Neural cell (in vitro differentiated cells): ENCODE results near the gene CSNK2A3. TPM values are rescaled to one million over a fixed set of nuclear protein-coding genes. Genes with fewer than 3 reads are reported as not detected.

ENCODE experiments used
- H2AFZ ChIP-seq: fragments of 200-600, 300-800 bp; sonication (generic), shearing (Covaris generic); 2 replicates; pipeline ENCODE4 v1.6.0; 2014; ENCODE audit warnings: low read depth, mild to moderate bottlenecking, antibody characterized with exemption, low read length, moderate library complexity
- H3F3A ChIP-seq: fragments of 200-600 bp; shearing (Covaris generic); 2 replicates; pipeline ENCODE4 v1.6.1; 2016; ENCODE audit warnings: mild to moderate bottlenecking, moderate library complexity, mixed read lengths, antibody characterized with exemption, low read length; ENCODE audit not compliant: insufficient read depth, poor library complexity, severe bottlenecking
- H3K27ac ChIP-seq: fragments of 200-600, 300-800 bp; sonication (generic), shearing (Covaris generic); 2 replicates; pipeline ENCODE4 v1.5.1; 2014; ENCODE audit warnings: mild to moderate bottlenecking, low read length, moderate library complexity
- H3K27me3 ChIP-seq: fragments of 300-800, 200-600 bp; sonication (generic), shearing (Covaris generic); 2 replicates; pipeline ENCODE4 v1.6.0; 2014; ENCODE audit warnings: mild to moderate bottlenecking, low read depth, low read length, moderate library complexity; ENCODE audit not compliant: insufficient read depth
- H3K36me3 ChIP-seq: fragments of 300-800, 200-600 bp; sonication (generic), shearing (Covaris generic); 2 replicates; pipeline ENCODE4 v1.5.1; 2014; ENCODE audit warnings: mild to moderate bottlenecking, antibody characterized with exemption, low read length, moderate library complexity; ENCODE audit not compliant: insufficient read depth
- H3K4me2 ChIP-seq: fragments of 300-800, 200-600 bp; sonication (generic), shearing (Covaris generic); 2 replicates; pipeline ENCODE4 v1.6.0; 2014; ENCODE audit warnings: mild to moderate bottlenecking, low read length
- H3K4me3 ChIP-seq: fragments of 300-800, 200-600 bp; sonication (generic), shearing (Covaris generic); 2 replicates; pipeline ENCODE4 v1.5.1; 2014; ENCODE audit warnings: mild to moderate bottlenecking, low read length, moderate library complexity
- H3K79me2 ChIP-seq: fragments of 200-600 bp; shearing (Covaris generic); replicated peaks from 2 replicates; pipeline ENCODE4 v1.6.0; 2014; ENCODE audit warnings: mild to moderate bottlenecking, low read length, moderate library complexity; ENCODE audit not compliant: insufficient read depth
- H3K9ac ChIP-seq: fragments of 300-800, 200-600 bp; sonication (generic), shearing (Covaris generic); 2 replicates; pipeline ENCODE4 v1.6.1; 2016; ENCODE audit warnings: mild to moderate bottlenecking, low read length, mixed read lengths
- H3K9me2 ChIP-seq: fragments of 200-600 bp; shearing (Covaris generic); 2 replicates; pipeline ENCODE4 v1.6.1; 2016; ENCODE audit warnings: mild to moderate bottlenecking, low read length, mixed read lengths; ENCODE audit not compliant: insufficient read depth
- H3K9me3 ChIP-seq: fragments of 200-600, 300-800 bp; sonication (generic), shearing (Covaris generic); 2 replicates; pipeline ENCODE4 v1.6.1; 2016; ENCODE audit warnings: mild to moderate bottlenecking, mixed run types, low read length, moderate library complexity, mixed read lengths
- H4K20me1 ChIP-seq: fragments of 200-600 bp; shearing (Covaris generic); 2 replicates; pipeline ENCODE4 v1.6.1; 2016; ENCODE audit warnings: mild to moderate bottlenecking, mixed run types; ENCODE audit not compliant: insufficient read depth
- CTCF ChIP-seq: fragments of 450-650 bp; IDR thresholded peaks from 2 replicates; pipeline ENCODE4 v1.5.1; 2014; ENCODE audit warnings: antibody characterized with exemption, mild to moderate bottlenecking, moderate library complexity; ENCODE audit not compliant: poor library complexity, severe bottlenecking
- EP300 ChIP-seq: fragments of 450-650 bp; conservative IDR thresholded peaks from 2 replicates; pipeline ENCODE4 v1.6.1; 2014; ENCODE audit warnings: antibody characterized with exemption, mild to moderate bottlenecking, moderate library complexity; ENCODE audit not compliant: poor library complexity, severe bottlenecking
- EZH2 ChIP-seq: fragments of 200-600, 300-800 bp; shearing (Covaris generic), sonication (generic); IDR thresholded peaks from 2 replicates; pipeline ENCODE4 v1.6.1; 2014; ENCODE audit warnings: antibody characterized with exemption, low read length, borderline replicate concordance, mild to moderate bottlenecking; ENCODE audit not compliant: insufficient read depth, poor library complexity, severe bottlenecking
- MXI1 ChIP-seq: fragments of 450-650 bp; conservative IDR thresholded peaks from 2 replicates; pipeline ENCODE4 v1.6.1; 2014; ENCODE audit warnings: antibody characterized with exemption, mild to moderate bottlenecking; ENCODE audit not compliant: poor library complexity, severe bottlenecking
- POLR2AphosphoS5 ChIP-seq: IDR thresholded peaks from 2 replicates; pipeline ENCODE4 v1.6.1; 2012
- RAD21 ChIP-seq: fragments of 450-650 bp; conservative IDR thresholded peaks from 2 replicates; pipeline ENCODE4 v1.6.1; 2014; ENCODE audit warnings: antibody characterized with exemption, mild to moderate bottlenecking, moderate library complexity
- REST ChIP-seq: IDR thresholded peaks from 2 replicates; pipeline ENCODE4 v1.6.1; 2012; ENCODE audit warnings: borderline replicate concordance
- SMC3 ChIP-seq: fragments of 450-650 bp; conservative IDR thresholded peaks from 2 replicates; pipeline ENCODE4 v1.6.1; 2014; ENCODE audit warnings: antibody characterized with exemption, mild to moderate bottlenecking, moderate library complexity; ENCODE audit not compliant: poor library complexity
- TAF1 ChIP-seq: IDR thresholded peaks from 2 replicates; pipeline ENCODE4 v1.6.1; 2012; ENCODE audit warnings: low read depth
- polyA plus RNA-seq: library from polyadenylated mRNA; depleted of rRNA; stranded (reverse); fragments of >200 nt; gene quantifications from 2 replicates; pipeline ENCODE4 v1.2.3, GENCODE V29; 2014

Gene CSNK2A3
- polyA plus RNA-seq, 1 donor from 2014 or later, result 2.1 TPM

GRCh38 chr11:11381471-11382105, 28.5 kb upstream of the CSNK2A3 start:
- no peaks in the 10 kb centered on the region for H4K20me1 ChIP-seq
- no peak overlapping the region for H2AFZ ChIP-seq
- no peaks in the 10 kb centered on the region for H3K9me3 ChIP-seq
- no peaks in the 10 kb centered on the region for H3K36me3 ChIP-seq
- no peaks in the 10 kb centered on the region for H3K9me2 ChIP-seq
- H3F3A ChIP-seq, result no peaks in the 10 kb centered on the region
- H3K4me2 ChIP-seq, result no peak overlapping the region
- no peak overlapping the region for H3K4me3 ChIP-seq
- H3K9ac ChIP-seq, result no peak overlapping the region
- H3K27ac ChIP-seq, result no peak overlapping the region
- no peak for TF ChIP-seq EZH2
- no peak for TF ChIP-seq SMC3
- no peak for TF ChIP-seq RAD21
- TF ChIP-seq POLR2AphosphoS5, result no peak
- TF ChIP-seq CTCF, result no peak
- no peak for TF ChIP-seq REST
- TF ChIP-seq MXI1, result no peak
- TF ChIP-seq EP300, result no peak
- no peak for TF ChIP-seq TAF1
- H3K27me3 ChIP-seq, result no peaks in the 10 kb centered on the region
- H3K79me2 ChIP-seq, result no peaks in the 10 kb centered on the region

GRCh38 chr11:11380883-11381282, 27.8 kb upstream of the CSNK2A3 start:
- no peaks in the 10 kb centered on the region for H3F3A ChIP-seq
- no peaks in the 10 kb centered on the region for H3K9me3 ChIP-seq
- no peaks in the 10 kb centered on the region for H3K79me2 ChIP-seq
- no peak overlapping the region for H3K4me3 ChIP-seq
- H2AFZ ChIP-seq, result no peak overlapping the region
- H3K27ac ChIP-seq, result no peak overlapping the region
- H3K9ac ChIP-seq, result no peak overlapping the region
- no peaks in the 10 kb centered on the region for H4K20me1 ChIP-seq
- no peaks in the 10 kb centered on the region for H3K36me3 ChIP-seq
- no peaks in the 10 kb centered on the region for H3K9me2 ChIP-seq
- no peak overlapping the region for H3K4me2 ChIP-seq
- TF ChIP-seq REST (no peak), SMC3 (no peak), TAF1 (no peak), RAD21 (no peak), CTCF (no peak)
- H3K27me3 ChIP-seq, result no peaks in the 10 kb centered on the region
